ENCODE data around the gene SCAMP4. TPM values are rescaled to one million over a fixed set of nuclear protein-coding genes. Genes with fewer than 3 reads are reported as not detected.

The SCAMP4 gene
- total and polyA plus RNA-seq, 2 of the 13 experiments (the other 11 are each of a cell fraction or from before 2014, with no cell fraction given) = 10.7 to 13.7 TPM

DNA sequence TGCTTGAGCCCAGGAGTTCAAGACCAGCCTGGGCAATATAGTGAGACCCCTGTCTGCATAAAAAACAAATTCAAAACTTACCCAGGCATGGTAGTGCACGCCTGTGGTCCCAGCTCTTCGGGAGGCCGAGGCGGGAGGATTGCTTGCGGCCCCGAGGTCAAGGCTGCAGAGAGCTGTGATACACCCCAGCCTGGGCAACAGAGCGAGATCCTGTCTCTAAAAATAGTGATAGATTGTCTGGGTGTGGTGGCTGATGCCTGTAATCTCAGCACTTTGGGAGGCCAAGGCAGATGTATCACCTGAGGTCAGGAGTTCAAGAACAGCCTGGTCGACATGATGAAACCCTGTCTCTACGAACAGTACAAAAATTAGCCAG is 37.9 kb upstream of the SCAMP4 start (continued):
- no peak for TF ChIP-seq FOXP4 (CRISPR knock-in tag; IDR thresholded peaks at IDR 0.05)
- no peak for TF ChIP-seq STAT5B (CRISPR knock-in tag; IDR thresholded peaks at IDR 0.05)
- peak; percentile 37; the same call in 1 of the 2 replicates for TF ChIP-seq NAIF1 (CRISPR knock-in tag; IDR thresholded peaks at IDR 0.05; ENCODE audit: borderline replicate concordance)

GRCh38 chr19:1868971-1869370 is 36.2 kb upstream of the SCAMP4 start:
- no peaks in the 10 kb centered on the region for H4K20me1 ChIP-seq (ENCODE audit: insufficient read depth, low read length)
- in situ Hi-C loops (cut with HindIII; ENCODE audit: extremely low pct_ligation_motif_present, low pct_unique_long_range_greater_than_20kb) (no loop called here), intact Hi-C loops (cut with micrococcal nuclease; ENCODE audit: unreplicated experiment) (no loop called here)
- no peak for TF ChIP-seq PCBP2 (optimal IDR thresholded peaks at IDR 0.05; ENCODE audit: low read depth, low read length, poor library complexity, severe bottlenecking)
- peaks cover 0 to 2% of the 10 kb centered on the region in 2 experiments; a peak in 2 of 5 replicates for H3K36me3 ChIP-seq (replicated peaks in 1 of 2; ENCODE audit: control insufficient read depth in 1 of 2, insufficient read depth in 2 of 2, low read length in 2 of 2)
- ChIA-PET POLR2A (no interaction called here), CTCF (ENCODE audit: low intra/inter-chr PET ratio, low total read pairs) (no interaction called here)
- no peak overlapping the region for H3K9ac ChIP-seq (ENCODE audit: insufficient read depth, low read depth, low read length)
- no TSS peak for BruUV-seq (replicated peaks)
- DNase-seq (ENCODE audit: low spot score) (no peak), ATAC-seq (no peak), FAIRE-seq (no peak)
- no peak overlapping the region for H3K4me2 ChIP-seq (ENCODE audit: low read depth, low read length)
- peaks cover 13% of the 10 kb centered on the region for H3K79me2 ChIP-seq (ENCODE audit: insufficient read depth, low read length)
- H2AFZ ChIP-seq (ENCODE audit: low read length) = no peak overlapping the region
- H3K27ac ChIP-seq (ENCODE audit: extremely low read length, insufficient read depth, low read length) = no peak overlapping the region
- no peak overlapping the region for H3K4me3 ChIP-seq (replicated peaks in 1 of 3; ENCODE audit: insufficient read depth in 1 of 3, low read depth in 2 of 3, low read length in 3 of 3)
- no peaks in the 10 kb centered on the region for H3K9me3 ChIP-seq (ENCODE audit: low read length)
- peaks cover 88% of the 10 kb centered on the region for H3K4me1 ChIP-seq (ENCODE audit: insufficient read depth, low read length)
- H3K27me3 ChIP-seq (ENCODE audit: control insufficient read depth in 1 of 2, insufficient read depth in 2 of 2, low read length in 2 of 2) = no peaks in the 10 kb centered on the region
- WGBS (ENCODE audit: low lambda C conversion rate) = 96% methylated on average over 7 of the region's 7 CpGs

Data from HepG2 (cell line).